Thyroid gland (tissue), 4 donors: Measurements from ENCODE around the gene USP5. TPM values are rescaled to one million over a fixed set of nuclear protein-coding genes. Genes with fewer than 3 reads are reported as not detected.

ENCODE experiments used
- DNase-seq, 2 donors: peaks; one replicate each; pipeline ENCODE4 v3.0.0-alpha.2; 2019
- H3K27ac ChIP-seq, 3 donors: fragments of 200-600 bp; sonication (generic); 1 replicate in 2 of 3; 2 replicates in 1 of 3; pipeline ENCODE4 v1.5.1; 2016 to 2019; ENCODE audit warnings: mild to moderate bottlenecking in 1 of 3, moderate library complexity in 1 of 3
- H3K27me3 ChIP-seq: fragments of 200-600 bp; sonication (generic); one replicate; pipeline ENCODE4 v1.5.1; 2019
- H3K36me3 ChIP-seq, 2 donors: fragments of 200-600 bp; sonication (generic); one replicate each; pipeline ENCODE4 v1.5.1; 2016 to 2019
- H3K4me1 ChIP-seq, 2 donors: fragments of 200-600 bp; sonication (generic); one replicate each; pipeline ENCODE4 v1.5.1; 2017 to 2019
- H3K4me3 ChIP-seq, 3 donors: fragments of 200-600 bp; sonication (generic); replicated peaks in 1 of 3; 1 replicate in 2 of 3; 2 replicates in 1 of 3; pipeline ENCODE4 v1.5.1; 2016; ENCODE audit warnings: mild to moderate bottlenecking in 1 of 3
- H3K9me3 ChIP-seq: fragments of 200-600 bp; sonication (generic); one replicate; pipeline ENCODE4 v1.5.1; 2017
- CTCF ChIP-seq, 6 experiments: fragments of 200-600 bp in 3 of 6; fragments of 450-650 bp in 3 of 6; sonication (generic) in 3 of 6; IDR thresholded peaks; one replicate each; pipeline ENCODE4 v1.5.1; 2016 to 2019; ENCODE audit warnings: antibody characterized with exemption in 6 of 6, mild to moderate bottlenecking in 2 of 6, inconsistent platforms in 1 of 6, moderate library complexity in 1 of 6
- POLR2A ChIP-seq, 2 donors: fragments of 450-650 bp; IDR thresholded peaks; one replicate each; pipeline ENCODE4 v1.6.1; 2017; ENCODE audit warnings: antibody characterized with exemption in 2 of 2, mild to moderate bottlenecking in 2 of 2, moderate library complexity in 1 of 2
- WGBS, 2 donors: methylation state at CpG; one replicate each; pipeline ENCODE4 v1.1.5; 2017; 5-methylcytosine and 5-hydroxymethylcytosine counted together
- intact Hi-C: fragments of 100-400 bp; cut with DNase I; formaldehyde crosslinking; loops from one replicate; pipeline ENCODE4 v1.15.1; 2023
- total RNA-seq, 4 donors: library from RNA; depleted of rRNA; stranded (reverse); fragments of >200 nt; gene quantifications; one replicate each; pipeline ENCODE4 v1.2.3, GENCODE V29; 2016

The USP5 gene
- total RNA-seq, 4 donors from 2014 or later, result 34.7 to 68.6 (median 58.9) TPM

GRCh38 chr12:6851153-6851920 is 613 bp upstream of the USP5 start, which contains the start of gene CDCA3:
Gene CDCA3, minus strand, starts transcription at chr12:6851286. Its CDS starts 334 bp downstream, at chr12:6850952.
- Histone ChIP-seq H3K27me3 (no peaks in the 10 kb centered on the region), H3K36me3 (peaks cover 8 to 9% of the 10 kb centered on the region in 2 donors), H3K4me1 (peaks cover 10 to 12% of the 10 kb centered on the region in 2 donors), H3K27ac (peak within 1 kb of the TSS; percentile 76 to 96 (median 90)), H3K4me3 (peak within 1 kb of the TSS; percentile 9 to 55 (median 24)), H3K9me3 (no peaks in the 10 kb centered on the region)
- DNase-seq, result peak; percentile 97
- intact Hi-C loops, result no loop called here
- TF ChIP-seq POLR2A (IDR thresholded peaks at IDR 0.05) (peak in 1 of 2 donors; percentile 86), CTCF (IDR thresholded peaks at IDR 0.05) (no peak)
- WGBS, 2 donors, result 0 to 1% methylated on average over 29 to 30 of the region's 37 CpGs

DNA sequence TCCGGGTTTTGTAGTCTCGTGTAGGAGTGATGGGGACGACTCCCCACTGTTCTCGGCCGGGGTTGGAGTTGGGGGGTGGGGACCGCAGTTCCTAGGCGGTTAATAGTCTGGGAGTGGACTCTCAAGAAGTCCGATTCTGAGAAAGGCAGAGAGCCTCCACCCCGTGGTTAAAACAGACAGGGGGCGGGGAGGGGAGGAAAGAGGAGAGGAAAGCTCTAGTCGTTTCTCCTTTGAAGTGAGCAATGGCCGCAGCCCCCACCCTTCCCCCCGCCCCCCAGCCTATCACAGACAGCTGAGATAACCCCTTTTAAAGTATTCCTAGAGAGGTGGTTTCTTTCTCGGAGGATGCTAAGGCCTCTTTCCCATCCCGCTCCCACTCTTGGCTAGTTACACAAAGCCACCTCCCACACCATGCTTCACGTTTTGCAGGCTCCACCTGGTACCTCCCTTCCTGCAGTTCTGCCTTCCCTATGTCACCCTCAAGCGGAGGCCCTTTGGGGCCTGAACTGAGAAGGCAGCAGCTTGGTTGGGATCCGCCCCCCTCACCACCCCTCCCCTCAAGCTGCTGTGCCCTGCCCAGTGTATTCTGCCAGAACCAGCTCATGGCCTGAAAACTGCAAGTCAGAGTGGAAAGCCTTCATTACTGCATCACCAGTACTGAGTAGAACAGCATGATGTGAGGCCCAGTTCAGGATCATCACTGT is 853 bp downstream of the USP5 start:
- no peaks in the 10 kb centered on the region for H3K27me3 ChIP-seq
- TF ChIP-seq CTCF (IDR thresholded peaks at IDR 0.05) (no peak), POLR2A (IDR thresholded peaks at IDR 0.05) (no peak)
- peak overlapping the region in 2 of 3 donors; percentile 45 to 55 for H3K4me3 ChIP-seq
- WGBS, 2 donors, result 3% methylated on average over 14 to 18 of the region's 18 CpGs
- H3K27ac ChIP-seq, result peak overlapping the region in 1 of 3 donors; percentile 96
- no peaks in the 10 kb centered on the region for H3K9me3 ChIP-seq
- peaks cover 10 to 12% of the 10 kb centered on the region in 2 donors for H3K4me1 ChIP-seq
- intact Hi-C loops, result no loop called here
- peak in 1 of 2 donors; percentile 33 for DNase-seq
- peaks cover 21 to 23% of the 10 kb centered on the region in 2 donors for H3K36me3 ChIP-seq

GRCh38 chr12:6853626-6854025 is 1.7 kb downstream of the USP5 start:
- H3K27ac ChIP-seq, result no peak overlapping the region
- intact Hi-C loops, result no loop called here
- no peaks in the 10 kb centered on the region for H3K27me3 ChIP-seq
- 76 to 79% methylated on average over 1 of the region's 1 CpG for WGBS, 2 donors
- H3K36me3 ChIP-seq, result peaks cover 29 to 31% of the 10 kb centered on the region in 2 donors
- no peaks in the 10 kb centered on the region for H3K9me3 ChIP-seq
- TF ChIP-seq CTCF (IDR thresholded peaks at IDR 0.05), result no peak
- no peak for TF ChIP-seq POLR2A (IDR thresholded peaks at IDR 0.05)
- H3K4me1 ChIP-seq, result peaks cover 10 to 12% of the 10 kb centered on the region in 2 donors
- no peak overlapping the region for H3K4me3 ChIP-seq
- DNase-seq, result no peak

DNA sequence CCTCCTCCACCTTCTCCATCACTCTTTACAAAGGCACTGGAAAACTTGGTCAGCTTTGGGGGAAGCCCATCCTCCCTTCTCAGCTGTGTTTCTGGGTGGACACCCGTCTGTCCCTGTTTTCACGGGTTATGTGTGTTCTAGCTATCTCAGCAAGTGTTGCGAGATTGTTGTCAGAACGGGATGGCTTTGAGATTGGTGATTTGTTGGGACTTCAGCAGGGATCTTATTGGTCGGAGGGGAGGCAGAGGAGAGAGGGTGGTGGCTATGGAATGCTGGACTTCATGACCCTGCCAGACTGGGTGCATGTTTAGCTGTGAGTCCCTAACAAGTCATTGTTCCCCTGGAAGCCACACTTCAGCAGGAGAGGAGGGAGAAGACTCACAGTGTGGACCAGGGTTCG is 2.1 kb downstream of the USP5 start:
- intact Hi-C loops, result no loop called here
- no peak for TF ChIP-seq POLR2A (IDR thresholded peaks at IDR 0.05)
- TF ChIP-seq CTCF (IDR thresholded peaks at IDR 0.05), result no peak
- 83 to 85% methylated on average over 6 of the region's 6 CpGs for WGBS, 2 donors
- Histone ChIP-seq H3K4me3 (no peak overlapping the region), H3K36me3 (peaks cover 33 to 36% of the 10 kb centered on the region in 2 donors), H3K27ac (no peak overlapping the region), H3K9me3 (no peaks in the 10 kb centered on the region), H3K4me1 (peaks cover 10 to 12% of the 10 kb centered on the region in 2 donors), H3K27me3 (no peaks in the 10 kb centered on the region)
- DNase-seq, result no peak
